SW480 (cell line): ENCODE results near the gene OR8G5.
A peak's percentile ranks its signal among the peaks of the same experiment; 100 is the strongest.
"Not testable (repeated sequence)": the region's sequence is repeated elsewhere in the genome, so short reads cannot be mapped to it uniquely, and the experiment has no call there.

Experiments
- DNase-seq: peaks from one replicate; pipeline ENCODE4 v3.0.0-alpha.2; 2016; ENCODE audit warnings: low spot score

The OR8G5 gene

GRCh38 chr11:124256076-124256475 is at the start of gene OR8G5:
Gene OR8G5 (plus strand): TSS chr11:124256376. CDS start chr11:124264932, 8,556 bp downstream.
- no peak for DNase-seq

DNA sequence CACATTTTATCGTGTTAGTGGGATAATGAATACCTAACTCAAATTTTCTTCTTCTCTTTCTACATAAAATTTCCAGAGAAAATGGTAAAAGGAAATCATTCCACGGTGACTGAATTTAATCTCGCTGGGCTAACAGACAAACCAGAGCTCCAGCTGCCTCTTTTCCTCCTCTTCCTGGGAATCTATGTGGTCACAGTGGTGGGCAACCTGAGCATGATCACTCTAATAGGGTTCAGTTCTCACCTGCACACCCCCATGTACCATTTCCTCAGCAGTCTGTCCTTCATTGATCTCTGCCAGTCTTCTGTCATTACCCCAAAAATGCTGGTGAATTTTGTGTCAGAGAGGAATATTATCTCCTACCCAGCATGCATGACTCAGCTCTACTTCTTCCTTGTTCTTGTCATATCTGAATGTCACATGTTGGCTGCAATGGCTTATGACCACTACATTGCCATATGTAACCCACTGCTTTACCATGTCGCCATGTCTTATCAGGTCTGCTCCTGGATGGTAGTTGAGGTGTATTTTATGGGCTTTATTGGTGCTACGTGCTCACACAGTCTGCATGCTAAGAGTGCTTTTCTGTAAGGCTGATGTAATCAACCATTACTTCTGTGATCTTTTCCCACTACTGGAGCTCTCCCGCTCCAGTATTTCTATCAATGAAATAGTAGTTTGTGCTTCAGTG is 48.9 kb upstream of the OR8G5 start:
- DNase-seq: no peak

DNA sequence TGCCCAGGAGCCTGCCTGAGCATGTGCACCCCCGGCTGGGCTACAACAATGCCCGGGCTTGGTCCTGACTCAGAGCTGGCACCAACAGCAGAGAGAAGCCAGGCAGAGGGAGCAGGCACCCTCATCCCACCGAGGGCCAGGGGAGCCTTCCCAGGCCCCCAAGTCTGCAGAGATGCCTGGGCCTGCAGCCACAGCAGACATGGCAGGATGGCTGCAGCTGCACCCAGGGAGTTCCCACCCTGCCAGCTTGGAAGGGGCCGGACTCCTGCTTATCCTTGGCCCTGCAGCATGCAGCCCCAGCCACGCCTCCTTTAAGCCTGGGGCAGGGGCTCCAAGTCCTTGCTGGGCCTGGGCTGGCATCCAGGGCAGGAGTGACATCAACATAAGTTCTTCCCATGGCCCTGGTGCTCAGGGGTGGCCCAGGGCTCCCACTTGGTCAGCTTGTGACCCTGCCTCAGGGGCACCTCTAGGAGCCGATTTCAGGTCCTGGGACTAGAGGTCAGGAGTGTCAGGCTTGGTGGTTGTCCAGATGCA is 46.3 kb upstream of the OR8G5 start:
- no peak for DNase-seq

DNA sequence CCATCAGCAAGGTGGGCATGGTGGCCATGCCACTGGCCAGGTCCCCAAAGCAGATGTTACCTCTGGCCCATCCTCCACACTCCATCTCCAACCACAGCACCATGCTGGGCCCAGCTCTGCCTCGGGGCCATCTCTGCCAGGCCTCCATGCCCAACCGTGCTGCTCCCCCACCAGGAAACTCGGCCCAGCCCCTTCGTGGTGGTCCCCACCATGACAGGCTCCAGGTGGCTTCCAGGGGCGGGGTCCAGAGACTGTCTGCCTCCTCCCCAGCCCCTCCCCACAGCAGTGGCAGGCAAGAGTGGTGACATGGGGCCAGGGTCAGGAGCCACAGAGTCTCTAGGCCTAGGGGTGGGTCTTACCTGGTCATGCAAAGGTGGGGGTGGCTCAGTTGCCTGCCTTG is 45.8 kb upstream of the OR8G5 start:
- DNase-seq: no peak

DNA sequence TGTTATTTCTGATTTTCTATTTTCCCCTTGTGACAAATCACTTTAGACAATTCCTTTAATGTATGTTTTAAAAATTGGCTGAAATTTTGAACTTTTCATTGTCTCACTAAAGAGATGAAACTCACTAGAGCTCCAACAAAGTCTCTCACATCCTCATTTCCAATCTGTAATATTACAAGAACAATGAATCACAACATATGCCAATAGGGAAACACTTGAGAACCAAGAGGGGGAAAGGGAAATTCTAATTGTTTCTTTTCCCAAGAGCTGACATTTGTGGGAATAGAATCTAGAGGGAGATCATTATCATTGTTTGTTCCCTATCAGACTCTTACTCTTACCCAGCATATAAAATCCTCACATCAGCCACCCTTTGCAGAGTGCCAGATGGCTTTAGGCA is 44.9 kb upstream of the OR8G5 start:
- no peak for DNase-seq

GRCh38 chr11:124214027-124214426 is 42.1 kb upstream of the OR8G5 start:
- no peak for DNase-seq

DNA sequence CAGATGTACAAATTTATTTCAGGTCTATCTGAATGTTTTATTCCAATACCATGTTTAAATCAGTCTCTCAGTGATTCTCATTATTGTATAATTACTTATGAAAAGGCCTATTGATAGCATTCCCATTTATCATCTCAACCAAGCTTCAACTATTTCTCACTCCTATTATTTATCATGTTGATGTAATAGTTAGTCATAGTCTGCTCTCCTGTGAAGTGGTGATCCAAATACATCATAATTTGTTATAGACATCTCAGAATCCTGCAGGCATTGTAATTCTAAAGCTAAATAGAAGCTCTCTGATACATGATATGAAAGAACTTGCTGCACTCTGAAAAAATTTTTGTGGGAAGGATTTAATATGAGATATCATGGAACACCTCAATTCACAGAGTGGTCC is 37.0 kb upstream of the OR8G5 start:
- DNase-seq: no peak

GRCh38 chr11:124222407-124222806 is 33.8 kb upstream of the OR8G5 start:
- no peak for DNase-seq

DNA sequence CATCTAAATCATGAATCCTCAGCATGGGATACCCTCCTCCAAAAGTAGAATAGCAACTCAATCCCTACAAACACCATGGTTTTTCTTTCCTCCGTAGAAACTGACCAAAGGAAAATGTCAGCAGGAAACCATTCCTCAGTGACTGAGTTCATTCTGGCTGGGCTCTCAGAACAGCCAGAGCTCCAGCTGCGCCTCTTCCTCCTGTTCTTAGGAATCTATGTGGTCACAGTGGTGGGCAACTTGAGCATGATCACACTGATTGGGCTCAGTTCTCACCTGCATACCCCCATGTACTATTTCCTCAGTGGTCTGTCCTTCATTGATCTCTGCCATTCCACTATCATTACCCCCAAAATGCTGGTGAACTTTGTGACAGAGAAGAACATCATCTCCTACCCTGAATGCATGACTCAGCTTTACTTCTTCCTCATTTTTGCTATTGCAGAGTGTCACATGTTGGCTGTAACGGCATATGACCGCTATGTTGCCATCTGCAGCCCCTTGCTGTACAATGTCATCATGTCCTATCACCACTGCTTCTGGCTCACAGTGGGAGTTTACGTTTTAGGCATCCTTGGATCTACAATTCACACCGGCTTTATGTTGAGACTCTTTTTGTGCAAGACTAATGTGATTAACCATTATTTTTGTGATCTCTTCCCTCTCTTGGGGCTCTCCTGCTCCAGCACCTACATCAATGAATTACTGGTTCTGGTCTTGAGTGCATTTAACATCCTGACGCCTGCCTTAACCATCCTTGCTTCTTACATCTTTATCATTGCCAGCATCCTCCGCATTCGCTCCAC is 31.4 kb upstream of the OR8G5 start:
- not testable (repeated sequence) for DNase-seq

DNA sequence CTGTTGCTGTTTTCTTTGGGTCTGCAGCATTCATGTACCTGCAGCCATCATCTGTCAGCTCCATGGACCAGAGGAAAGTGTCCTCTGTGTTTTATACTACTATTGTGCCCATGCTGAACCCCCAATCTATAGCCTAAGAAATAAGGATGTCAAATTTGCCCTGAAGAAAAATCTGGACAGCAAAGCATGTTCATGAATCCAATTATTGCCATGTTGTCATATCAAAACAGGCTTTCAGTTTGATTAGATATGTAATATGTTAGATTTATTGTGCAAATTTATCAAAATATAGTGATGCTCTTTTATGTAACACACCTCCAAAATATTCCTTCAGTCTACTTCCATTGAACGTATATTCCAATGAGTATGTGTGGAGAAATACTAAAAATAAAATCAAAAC is 30.7 kb upstream of the OR8G5 start:
- DNase-seq: no peak

- no peak for DNase-seq
Observed at GRCh38 chr11:124233376-124233775, 22.8 kb upstream of the OR8G5 start.

DNA sequence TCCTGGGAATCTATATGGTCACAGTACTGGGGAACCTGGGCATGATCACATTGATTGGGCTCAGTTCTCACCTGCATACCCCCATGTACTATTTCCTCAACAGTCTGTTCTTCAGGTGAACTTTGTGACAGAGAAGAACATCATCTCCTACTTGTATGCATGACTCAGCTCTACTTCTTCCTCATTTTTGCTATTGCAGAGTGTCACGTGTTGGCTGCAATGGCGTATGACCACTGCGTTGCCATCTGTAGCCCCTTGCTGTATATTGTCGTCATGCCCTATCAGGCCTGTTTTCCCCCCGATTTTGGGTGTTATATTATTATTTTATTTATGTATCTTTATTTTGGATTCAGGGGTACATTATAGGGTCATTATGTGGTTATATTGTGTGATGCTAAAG is 17.7 kb upstream of the OR8G5 start:
- no peak for DNase-seq

DNA sequence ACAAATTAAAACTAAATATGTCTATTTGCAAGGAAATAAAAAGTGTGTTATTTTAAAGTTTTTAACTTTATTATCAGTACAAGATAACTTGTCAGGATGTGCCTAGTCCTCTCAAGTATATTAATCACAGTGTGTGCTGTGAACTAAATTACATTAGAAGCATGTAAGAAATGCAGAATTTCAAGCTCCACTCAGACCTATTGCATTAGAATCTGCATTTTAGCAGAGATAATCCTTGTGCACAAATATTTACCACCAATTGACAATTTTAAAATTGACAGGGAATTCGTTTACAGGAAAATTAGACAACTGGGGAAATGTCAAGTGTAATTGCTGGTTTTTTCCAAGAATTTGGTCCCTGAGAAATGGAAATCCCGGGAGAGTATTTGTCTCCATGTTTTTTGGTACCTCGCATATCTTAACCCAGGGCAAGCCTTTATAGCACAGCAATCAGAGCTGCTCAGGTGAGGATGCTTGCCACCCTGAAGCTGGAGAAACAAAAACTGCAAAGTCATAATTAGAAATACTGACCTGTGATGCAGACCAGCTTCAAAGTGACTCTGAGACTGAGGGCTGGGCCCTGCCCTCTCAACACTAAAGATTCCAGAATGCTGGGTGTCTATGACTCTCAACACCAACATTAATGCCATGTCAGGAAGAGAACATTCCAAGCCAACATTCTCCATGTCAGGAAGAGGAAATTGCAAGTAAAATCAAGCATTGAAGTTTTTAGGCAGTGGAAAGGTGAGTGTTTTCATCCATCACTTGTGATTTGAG is 15.4 kb upstream of the OR8G5 start, which contains the start of gene OR8G1:
Gene OR8G1, plus strand, starts transcription at position 475 of the 777 bp plus-strand sequence. CDS start 8,581 bp downstream, outside the sequence.
- DNase-seq: no peak

DNA sequence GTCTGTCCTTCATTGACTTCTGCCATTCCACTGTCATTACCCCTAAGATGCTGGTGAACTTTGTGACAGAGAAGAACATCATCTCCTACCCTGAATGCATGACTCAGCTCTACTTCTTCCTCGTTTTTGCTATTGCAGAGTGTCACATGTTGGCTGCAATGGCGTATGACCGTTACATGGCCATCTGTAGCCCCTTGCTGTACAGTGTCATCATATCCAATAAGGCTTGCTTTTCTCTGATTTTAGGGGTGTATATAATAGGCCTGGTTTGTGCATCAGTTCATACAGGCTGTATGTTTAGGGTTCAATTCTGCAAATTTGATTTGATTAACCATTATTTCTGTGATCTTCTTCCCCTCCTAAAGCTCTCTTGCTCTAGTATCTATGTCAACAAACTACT is 6.3 kb upstream of the OR8G5 start:
- DNase-seq: not testable (repeated sequence)

DNA sequence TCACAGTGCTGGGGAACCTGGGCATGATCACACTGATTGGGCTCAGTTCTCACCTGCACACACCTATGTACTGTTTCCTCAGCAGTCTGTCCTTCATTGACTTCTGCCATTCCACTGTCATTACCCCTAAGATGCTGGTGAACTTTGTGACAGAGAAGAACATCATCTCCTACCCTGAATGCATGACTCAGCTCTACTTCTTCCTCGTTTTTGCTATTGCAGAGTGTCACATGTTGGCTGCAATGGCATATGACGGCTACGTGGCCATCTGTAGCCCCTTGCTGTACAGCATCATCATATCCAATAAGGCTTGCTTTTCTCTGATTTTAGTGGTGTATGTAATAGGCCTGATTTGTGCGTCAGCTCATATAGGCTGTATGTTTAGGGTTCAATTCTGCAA is 8.9 kb downstream of the OR8G5 start:
- DNase-seq: not testable (repeated sequence)

DNA sequence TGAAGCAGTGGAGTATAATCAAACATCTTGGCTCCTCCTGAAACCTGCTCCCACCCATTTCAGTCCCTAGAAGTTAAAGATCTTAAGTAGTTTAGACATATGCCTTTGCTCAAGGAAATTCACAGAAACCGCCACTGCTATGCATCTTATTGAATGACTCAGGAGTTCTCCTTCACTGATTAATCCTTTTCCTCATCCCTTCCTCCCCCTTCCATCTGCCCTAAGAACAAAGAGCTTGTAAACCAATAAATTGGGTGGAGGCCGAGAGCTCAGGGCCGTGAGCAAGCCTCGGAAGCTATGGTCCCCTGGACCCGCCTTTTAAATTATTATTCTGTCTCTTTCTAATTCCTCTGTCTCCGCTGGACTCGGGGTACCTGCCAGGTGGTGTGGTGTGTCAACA is 14.7 kb downstream of the OR8G5 start:
- DNase-seq: not testable (repeated sequence)

- DNase-seq: no peak
Observed at GRCh38 chr11:124274000-124274399, 17.8 kb downstream of the OR8G5 start.

DNA sequence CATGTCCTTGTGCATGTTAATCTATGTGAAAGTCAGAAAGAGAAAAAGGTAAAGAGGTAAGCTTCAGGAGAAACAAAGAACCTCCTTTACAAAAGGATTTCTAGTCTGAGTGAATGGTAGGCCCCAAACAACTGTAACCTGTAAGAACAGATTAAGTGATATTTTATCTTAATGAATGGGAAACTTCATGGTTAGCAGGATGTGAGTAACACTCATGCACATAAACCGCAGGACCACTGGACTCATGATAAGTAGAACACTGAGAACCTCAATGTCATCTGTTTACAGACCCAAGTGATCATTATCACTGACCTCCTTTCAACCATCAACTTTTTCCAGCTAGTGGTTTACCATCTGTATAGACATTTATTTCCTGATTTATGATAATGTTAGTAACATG is 19.9 kb downstream of the OR8G5 start:
- no peak for DNase-seq

- DNase-seq: no peak
Observed at GRCh38 chr11:124277207-124277606, 21.0 kb downstream of the OR8G5 start.

DNA sequence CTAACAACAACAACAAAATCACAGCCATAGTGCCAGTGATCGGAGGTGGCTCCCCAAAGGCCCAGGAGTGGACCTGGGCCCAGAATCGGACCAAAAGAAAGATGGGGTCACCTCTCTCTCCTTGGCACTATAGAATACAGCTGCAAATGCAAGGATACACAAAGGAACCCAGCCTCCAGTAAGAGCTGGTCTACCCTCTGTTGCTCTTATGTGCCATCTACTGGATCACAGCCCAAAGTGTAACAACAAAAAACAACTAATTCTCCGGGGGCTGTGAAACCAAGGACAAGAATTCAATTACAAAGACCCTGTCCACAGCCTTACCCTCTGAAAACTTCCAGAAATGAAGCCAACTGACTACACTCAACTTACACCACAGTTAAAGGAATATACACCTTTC is 21.6 kb downstream of the OR8G5 start:
- DNase-seq: no peak

DNA sequence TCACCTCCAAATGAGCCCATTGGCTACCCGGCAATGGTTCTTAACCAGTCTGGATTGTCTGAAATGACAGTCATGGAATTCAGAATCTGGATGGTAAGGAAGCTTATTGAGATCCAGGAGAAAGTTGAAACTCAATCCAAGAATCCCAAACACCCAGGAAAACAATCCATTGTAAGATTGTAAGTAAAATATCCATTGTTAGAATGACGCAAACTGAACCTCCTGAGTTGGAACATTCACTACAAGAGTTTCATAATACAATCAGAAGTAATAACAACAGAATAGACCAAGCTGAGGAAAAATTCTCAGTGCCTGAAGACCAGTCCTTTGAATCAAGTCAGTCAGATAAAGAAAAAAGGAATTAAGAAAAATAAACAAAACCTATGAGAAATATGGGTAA is 22.1 kb downstream of the OR8G5 start:
- DNase-seq: no peak

- peak; percentile 69 for DNase-seq
Observed at GRCh38 chr11:124285610-124286344, 29.6 kb downstream of the OR8G5 start.
